Activated CD8-positive, alpha-beta T cell treated with anti-CD3 and anti-CD28 coated beads, Interleukin-2, amount 10 ng/mL, durations not matched to agents 7 days and 5 days (primary cell): ENCODE measurements around the gene TSPEAR. TPM values are rescaled to one million over a fixed set of nuclear protein-coding genes. Genes with fewer than 3 reads are reported as not detected.
"Not testable (repeated sequence)": the region's sequence is repeated elsewhere in the genome, so short reads cannot be mapped to it uniquely, and the experiment has no call there.

Source experiments
- ATAC-seq: fragments of 150-1000 bp; cut with Tn5 transposase; one replicate; pipeline ENCODE4 v1.10.0; 2021; ENCODE audit warnings: moderate library complexity
- CTCF ChIA-PET: fragments of 350-600 bp; sonication (Branson Sonifier 250); formaldehyde crosslinking; loops from one replicate; lab custom pipeline; 2021; ENCODE audit warnings: antibody characterized with exemption; lab: Charles Lee
- POLR2A ChIA-PET: fragments of 350-600 bp; sonication (Branson Sonifier 250); formaldehyde crosslinking; loops from one replicate; lab custom pipeline; 2021; ENCODE audit warnings: antibody characterized with exemption; lab: Charles Lee
- DNase-seq: peaks from one replicate; pipeline ENCODE4 v3.0.0-alpha.2; 2020
- H3K27ac Mint-ChIP-seq: one replicate; pipeline ENCODE4 v1.8.0; 2021; ENCODE audit warnings: mild to moderate bottlenecking, mixed read lengths
- H3K27me3 Mint-ChIP-seq: one replicate; pipeline ENCODE4 v1.8.0; 2021; ENCODE audit warnings: low read depth, mixed read lengths
- H3K36me3 Mint-ChIP-seq: one replicate; pipeline ENCODE4 v1.8.0; 2021; ENCODE audit warnings: low read depth, mixed read lengths
- H3K4me1 Mint-ChIP-seq: one replicate; pipeline ENCODE4 v1.8.0; 2021; ENCODE audit warnings: low read depth, mixed read lengths
- H3K4me3 Mint-ChIP-seq: one replicate; pipeline ENCODE4 v1.8.0; 2021; ENCODE audit warnings: mild to moderate bottlenecking, mixed read lengths
- H3K9me3 Mint-ChIP-seq: one replicate; pipeline ENCODE4 v1.8.0; 2022; ENCODE audit warnings: mixed read lengths; ENCODE audit not compliant: insufficient read depth
- total RNA-seq, 2 experiments: library from RNA; stranded (reverse); gene quantifications; one replicate each; pipeline ENCODE4 v1.2.3, GENCODE V29; 2021

Gene TSPEAR
- total RNA-seq, 2 experiments from 2014 or later, result not detected

DNA sequence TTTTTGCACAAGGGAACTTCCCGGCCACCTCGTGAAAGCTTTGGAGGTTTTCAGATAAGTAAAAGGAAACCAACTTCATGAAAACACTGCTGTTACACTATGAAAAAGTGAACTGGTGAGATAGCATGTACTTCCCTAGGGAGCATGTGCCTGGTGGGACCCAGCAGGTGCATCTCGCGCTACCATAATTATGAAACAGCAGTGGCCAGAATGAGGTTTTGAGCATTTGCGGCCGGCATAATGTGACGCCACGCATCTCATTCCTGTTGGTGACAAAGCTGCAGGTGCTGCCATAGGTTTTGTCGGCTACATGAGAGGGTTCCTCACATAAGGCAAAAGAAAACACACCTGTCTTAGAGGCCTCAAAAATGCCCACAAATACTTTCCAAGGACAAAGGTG lies 154.5 kb downstream of the TSPEAR start:
- ATAC-seq (no peak), DNase-seq (no peak)
- ChIA-PET POLR2A (no interaction called here), CTCF (interaction anchor here (1.2 kb wide), 1 partner anchor 46 kb away, joined by 3 read pairs; no protein-coding TSS in a partner anchor)
- Mint-ChIP-seq H3K4me1 (no peaks in the 10 kb centered on the region), H3K27ac (no peak overlapping the region), H3K4me3 (no peak overlapping the region), H3K27me3 (peaks cover 18% of the 10 kb centered on the region), H3K36me3 (no peaks in the 10 kb centered on the region), H3K9me3 (peaks cover 9% of the 10 kb centered on the region)

DNA sequence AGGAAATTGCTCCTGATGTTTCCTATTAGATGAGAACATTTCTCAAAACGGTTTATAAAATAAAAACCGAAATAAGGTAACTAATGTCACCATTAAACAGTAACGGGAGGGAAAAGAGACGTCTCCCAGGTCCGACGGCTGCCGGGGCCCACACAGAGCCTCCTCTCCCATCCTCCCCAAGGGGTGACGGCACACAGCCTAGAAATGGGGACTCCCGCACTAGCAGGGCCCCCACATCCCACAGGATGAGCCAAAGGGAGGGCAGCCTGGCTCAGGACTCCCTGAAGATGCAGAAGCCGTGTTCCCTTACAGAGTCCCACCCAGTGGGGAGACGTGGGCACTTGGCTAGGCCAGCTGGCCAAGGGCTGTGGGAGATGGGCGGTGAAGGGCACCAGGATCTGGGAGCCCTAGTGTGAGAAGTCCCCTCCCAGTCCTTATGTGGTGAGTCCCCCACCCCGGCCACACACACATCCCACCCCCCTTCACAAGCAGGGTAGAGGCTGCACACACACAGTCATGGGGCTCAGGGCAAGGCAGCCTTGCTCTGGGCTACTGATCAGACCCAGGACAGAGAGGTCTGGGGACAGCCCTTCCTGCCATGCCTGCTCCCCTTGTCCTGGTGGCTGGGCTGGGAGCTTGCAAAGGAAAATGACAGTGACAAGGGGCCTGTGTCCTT lies 156.0 kb downstream of the TSPEAR start:
- Mint-ChIP-seq H3K27ac (no peak overlapping the region), H3K36me3 (no peaks in the 10 kb centered on the region), H3K4me3 (no peak overlapping the region), H3K4me1 (no peaks in the 10 kb centered on the region), H3K27me3 (peaks cover 13% of the 10 kb centered on the region), H3K9me3 (no peaks in the 10 kb centered on the region)
- POLR2A ChIA-PET, result no interaction called here
- CTCF ChIA-PET, result no interaction called here
- no peak for ATAC-seq
- DNase-seq, result no peak

DNA sequence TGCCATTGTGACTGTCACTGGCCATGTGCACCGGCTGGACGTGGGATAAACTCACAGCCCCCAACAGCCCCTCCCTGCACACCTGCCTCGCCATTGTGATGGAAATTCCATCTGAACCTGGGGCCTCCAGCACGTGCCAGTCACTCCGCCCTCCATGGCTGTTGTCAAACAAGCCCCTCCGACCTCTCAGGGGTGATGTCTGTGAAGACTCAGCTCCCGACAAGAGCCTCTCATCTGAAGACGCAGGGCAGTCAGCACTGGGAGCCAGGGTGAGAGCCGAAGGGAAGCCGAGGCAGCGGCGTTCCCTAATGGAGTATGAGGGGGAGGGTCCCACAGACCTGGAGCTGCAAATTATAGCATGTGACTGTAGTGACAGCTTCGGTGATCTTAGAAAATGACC lies 158.7 kb downstream of the TSPEAR start:
- peaks cover 2% of the 10 kb centered on the region for H3K27me3 Mint-ChIP-seq
- DNase-seq (peak; percentile 9), ATAC-seq (no peak)
- no peak overlapping the region for H3K4me3 Mint-ChIP-seq
- ChIA-PET POLR2A (no interaction called here), CTCF (no interaction called here)
- H3K4me1 Mint-ChIP-seq, result peaks cover 11% of the 10 kb centered on the region
- no peak overlapping the region for H3K27ac Mint-ChIP-seq
- peaks cover 6% of the 10 kb centered on the region for H3K9me3 Mint-ChIP-seq
- peaks cover 7% of the 10 kb centered on the region for H3K36me3 Mint-ChIP-seq

DNA sequence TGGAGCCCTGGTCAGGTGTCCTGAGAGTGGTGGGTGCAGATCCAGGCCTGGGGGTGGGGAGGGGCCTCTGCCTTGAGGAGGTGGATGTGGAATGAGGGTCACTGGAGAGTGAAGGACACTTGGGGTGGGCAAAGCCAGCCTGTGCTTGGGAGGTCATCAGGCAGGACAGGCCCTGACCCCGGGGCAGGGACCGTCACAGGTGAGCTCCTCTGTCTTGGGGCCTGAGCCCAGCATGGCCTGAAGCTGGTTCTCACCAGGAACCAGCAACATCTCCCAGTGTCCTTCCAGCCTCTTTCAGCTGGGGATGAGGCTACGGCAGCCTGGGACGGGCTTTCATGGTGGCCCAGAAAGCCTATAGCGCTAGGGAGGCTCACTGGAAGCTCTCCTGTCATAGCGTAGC lies 159.2 kb downstream of the TSPEAR start:
- Mint-ChIP-seq H3K4me1 (peaks cover 16% of the 10 kb centered on the region), H3K27me3 (peaks cover 2% of the 10 kb centered on the region), H3K27ac (no peak overlapping the region), H3K4me3 (no peak overlapping the region), H3K36me3 (peaks cover 13% of the 10 kb centered on the region), H3K9me3 (peaks cover 11% of the 10 kb centered on the region)
- ChIA-PET POLR2A (no interaction called here), CTCF (no interaction called here)
- ATAC-seq (no peak), DNase-seq (peak; percentile 4)

DNA sequence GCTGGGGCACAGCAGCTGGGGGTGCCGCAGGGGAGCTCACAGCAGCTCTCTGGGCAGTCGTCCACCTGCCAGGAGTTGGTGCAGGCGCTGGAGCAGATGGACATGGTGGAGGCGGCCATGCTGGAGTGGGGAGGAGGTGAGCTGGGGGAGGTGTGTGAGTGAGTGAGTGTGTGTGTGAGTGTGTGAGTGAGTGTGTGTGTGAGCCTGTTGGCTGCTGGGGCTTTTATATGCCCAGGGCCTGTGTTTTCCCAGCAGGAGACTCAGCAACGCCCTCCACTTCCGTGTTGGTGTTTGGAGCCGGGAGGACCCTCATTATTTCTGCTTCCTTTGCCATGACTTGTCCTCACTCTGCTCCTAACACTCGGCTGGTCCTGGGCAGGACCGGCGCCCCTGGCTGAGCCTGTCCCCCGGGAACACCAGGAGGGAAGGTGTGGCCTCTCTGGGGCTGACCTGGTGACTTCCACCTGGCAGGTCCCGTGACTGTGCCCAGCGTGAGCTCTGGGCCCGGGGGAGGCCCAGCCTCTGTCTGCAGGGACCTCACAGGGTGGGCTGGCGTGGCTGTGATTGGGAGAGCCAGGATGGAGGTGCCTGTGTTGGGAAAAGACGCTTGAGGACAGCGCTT lies 159.9 kb downstream of the TSPEAR start, which contains the start of gene KRTAP10-2:
Gene KRTAP10-2 (minus strand): TSS at position 166 of the 622 bp plus-strand sequence. CDS start 47 bp downstream, at position 119.
- Mint-ChIP-seq H3K4me1 (peaks cover 21% of the 10 kb centered on the region), H3K9me3 (peaks cover 18% of the 10 kb centered on the region), H3K4me3 (no peak within 1 kb of the TSS), H3K27me3 (peaks cover 2% of the 10 kb centered on the region), H3K27ac (no peak within 1 kb of the TSS), H3K36me3 (peaks cover 20% of the 10 kb centered on the region)
- ATAC-seq (no peak), DNase-seq (peak; percentile 16)
- ChIA-PET POLR2A (no interaction called here), CTCF (no interaction called here)

DNA sequence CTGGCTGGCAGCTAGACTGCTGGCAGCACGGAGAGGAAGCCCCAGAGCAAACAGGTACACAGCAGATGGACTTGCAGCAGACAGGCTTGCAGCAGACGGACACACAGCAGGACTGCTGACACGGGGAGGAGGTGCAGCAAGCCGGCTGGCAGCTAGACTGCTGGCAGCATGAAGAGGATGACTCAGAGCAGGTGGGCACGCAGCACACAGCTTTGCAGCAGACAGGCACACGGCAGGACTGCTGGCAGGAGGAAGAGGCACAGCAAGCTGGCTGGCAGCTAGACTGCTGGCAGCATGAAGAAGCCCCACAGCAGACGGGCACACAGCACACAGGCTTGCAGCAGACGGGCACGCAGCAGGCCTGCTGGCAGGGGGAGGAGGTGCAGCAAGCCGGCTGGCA lies 160.6 kb downstream of the TSPEAR start:
- Mint-ChIP-seq H3K27ac (no peak overlapping the region), H3K27me3 (peaks cover 2% of the 10 kb centered on the region), H3K4me3 (no peak overlapping the region), H3K4me1 (peaks cover 21% of the 10 kb centered on the region), H3K9me3 (peaks cover 20% of the 10 kb centered on the region), H3K36me3 (peaks cover 22% of the 10 kb centered on the region)
- DNase-seq (no peak), ATAC-seq (no peak)
- CTCF ChIA-PET, result no interaction called here
- POLR2A ChIA-PET, result no interaction called here

DNA sequence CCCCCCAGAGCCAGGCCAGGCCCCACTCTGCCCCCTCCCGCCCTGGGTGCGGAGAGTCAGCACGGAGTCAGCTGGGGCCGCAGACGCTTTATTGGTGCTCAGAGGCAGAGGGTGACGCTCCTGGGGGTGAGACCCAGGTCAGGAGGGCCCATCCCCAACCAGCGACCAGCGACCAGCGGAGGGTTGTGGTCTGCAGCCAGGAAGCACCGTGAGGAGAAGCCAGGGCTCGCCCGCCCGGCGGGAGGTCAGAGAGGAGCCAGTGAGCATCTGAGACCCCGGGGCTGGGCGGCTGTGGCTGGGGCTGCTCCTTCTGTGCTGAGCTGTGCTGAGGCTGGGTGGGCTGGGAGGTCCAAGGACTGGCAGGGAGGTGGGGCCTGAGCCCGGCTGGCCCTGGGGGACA lies 161.1 kb downstream of the TSPEAR start:
- POLR2A ChIA-PET, H3K4me3 Mint-ChIP-seq, H3K27me3 Mint-ChIP-seq, CTCF ChIA-PET, ATAC-seq, DNase-seq, H3K27ac Mint-ChIP-seq: not testable (repeated sequence)
- Mint-ChIP-seq H3K9me3 (peaks cover 26% of the 10 kb centered on the region), H3K4me1 (peaks cover 21% of the 10 kb centered on the region), H3K36me3 (peaks cover 26% of the 10 kb centered on the region)

DNA sequence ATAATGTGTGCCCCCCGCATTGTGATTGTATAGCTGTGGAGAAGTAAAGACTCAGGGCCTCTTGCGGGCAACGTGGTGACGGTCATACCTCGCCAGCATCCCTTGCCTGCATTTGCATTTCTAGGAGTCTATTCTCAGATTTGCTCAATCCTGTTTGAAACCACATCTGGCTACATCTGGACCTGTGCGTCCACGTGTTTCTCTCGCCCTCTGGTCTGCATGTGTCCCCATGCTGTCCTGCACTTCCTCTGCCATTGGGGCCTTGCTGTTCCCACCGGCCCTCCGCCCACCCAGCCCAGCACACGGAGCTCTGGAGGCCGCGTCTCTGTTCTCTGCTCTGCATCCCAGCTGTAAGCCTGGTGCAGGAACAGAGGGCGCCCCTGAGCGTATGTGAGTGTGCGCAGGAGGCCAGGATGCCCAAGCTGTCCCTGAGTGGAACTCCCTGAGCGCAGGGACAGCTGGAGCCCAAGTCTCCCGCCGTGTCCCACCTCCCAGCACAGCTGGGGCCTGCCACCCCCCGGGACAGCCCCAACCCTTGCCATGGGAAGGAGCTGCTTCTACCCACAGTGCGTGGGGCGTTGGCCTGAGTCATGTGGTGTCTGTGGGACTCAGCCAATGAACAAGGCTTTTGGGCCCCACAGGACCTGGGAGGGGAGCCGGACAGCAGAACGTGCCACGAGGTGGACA lies 161.7 kb downstream of the TSPEAR start:
- Mint-ChIP-seq H3K9me3 (peaks cover 26% of the 10 kb centered on the region), H3K4me3 (no peak overlapping the region), H3K27ac (no peak overlapping the region), H3K27me3 (peaks cover 1% of the 10 kb centered on the region), H3K4me1 (peaks cover 21% of the 10 kb centered on the region), H3K36me3 (peaks cover 26% of the 10 kb centered on the region)
- POLR2A ChIA-PET, result no interaction called here
- DNase-seq (no peak), ATAC-seq (no peak)
- CTCF ChIA-PET, result no interaction called here

DNA sequence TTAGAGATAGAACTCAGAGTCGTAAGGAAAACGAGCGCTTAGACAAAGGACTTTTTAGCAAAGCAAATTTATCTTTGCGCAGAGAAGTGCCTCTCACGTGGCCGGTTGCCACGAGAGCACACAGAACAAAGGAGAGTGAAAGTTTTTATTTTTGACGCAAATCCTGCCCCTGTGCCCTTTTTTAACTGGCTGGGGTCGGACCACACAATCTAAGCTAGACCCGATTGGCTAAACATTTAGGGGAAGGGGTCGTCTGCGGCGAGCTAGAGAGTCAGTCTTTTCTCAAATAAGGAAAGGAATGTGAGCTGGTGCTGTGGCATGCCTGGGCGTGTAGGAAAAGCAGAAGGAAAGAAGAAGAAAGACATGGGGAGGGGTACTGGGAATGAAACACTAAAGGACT lies 162.4 kb downstream of the TSPEAR start:
- POLR2A ChIA-PET, result no interaction called here

DNA sequence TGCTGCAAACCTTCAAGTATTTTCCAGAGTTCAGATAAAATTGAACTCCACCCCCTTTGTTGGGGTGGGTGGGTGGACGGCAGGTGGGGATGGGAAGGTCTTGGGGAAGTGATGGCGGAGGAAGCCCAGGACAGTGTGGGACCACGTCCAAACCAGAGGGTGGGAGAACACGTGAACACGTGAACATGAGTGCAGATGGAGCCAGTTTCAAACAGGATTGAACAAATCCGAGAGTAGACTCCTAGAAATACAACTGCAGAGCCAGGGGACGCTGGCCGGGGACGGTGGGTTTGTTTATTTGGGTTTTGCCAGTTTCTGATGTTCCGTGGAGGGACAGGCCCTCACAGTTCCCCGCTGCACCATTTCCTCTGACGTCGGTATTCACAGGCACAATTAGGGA lies 163.0 kb downstream of the TSPEAR start:
- DNase-seq (peak; percentile 6), ATAC-seq (no peak)
- POLR2A ChIA-PET, result no interaction called here
- Mint-ChIP-seq H3K27ac (no peak overlapping the region), H3K27me3 (no peaks in the 10 kb centered on the region), H3K9me3 (peaks cover 26% of the 10 kb centered on the region), H3K4me3 (no peak overlapping the region), H3K36me3 (peaks cover 26% of the 10 kb centered on the region), H3K4me1 (peaks cover 21% of the 10 kb centered on the region)
- CTCF ChIA-PET, result interaction anchor here (2.6 kb wide), 1 partner anchor 245 kb away, joined by 12 read pairs; no protein-coding TSS in a partner anchor

More for the DNA sequence above, 162.4 kb downstream of the TSPEAR start:
- no peak overlapping the region for H3K27ac Mint-ChIP-seq
- ATAC-seq, result no peak
- CTCF ChIA-PET, result no interaction called here
- H3K9me3 Mint-ChIP-seq, result peaks cover 26% of the 10 kb centered on the region
- peaks cover 21% of the 10 kb centered on the region for H3K4me1 Mint-ChIP-seq
- peak; percentile 9 for DNase-seq
- H3K36me3 Mint-ChIP-seq, result peaks cover 26% of the 10 kb centered on the region
- no peak overlapping the region for H3K4me3 Mint-ChIP-seq
- no peaks in the 10 kb centered on the region for H3K27me3 Mint-ChIP-seq

DNA sequence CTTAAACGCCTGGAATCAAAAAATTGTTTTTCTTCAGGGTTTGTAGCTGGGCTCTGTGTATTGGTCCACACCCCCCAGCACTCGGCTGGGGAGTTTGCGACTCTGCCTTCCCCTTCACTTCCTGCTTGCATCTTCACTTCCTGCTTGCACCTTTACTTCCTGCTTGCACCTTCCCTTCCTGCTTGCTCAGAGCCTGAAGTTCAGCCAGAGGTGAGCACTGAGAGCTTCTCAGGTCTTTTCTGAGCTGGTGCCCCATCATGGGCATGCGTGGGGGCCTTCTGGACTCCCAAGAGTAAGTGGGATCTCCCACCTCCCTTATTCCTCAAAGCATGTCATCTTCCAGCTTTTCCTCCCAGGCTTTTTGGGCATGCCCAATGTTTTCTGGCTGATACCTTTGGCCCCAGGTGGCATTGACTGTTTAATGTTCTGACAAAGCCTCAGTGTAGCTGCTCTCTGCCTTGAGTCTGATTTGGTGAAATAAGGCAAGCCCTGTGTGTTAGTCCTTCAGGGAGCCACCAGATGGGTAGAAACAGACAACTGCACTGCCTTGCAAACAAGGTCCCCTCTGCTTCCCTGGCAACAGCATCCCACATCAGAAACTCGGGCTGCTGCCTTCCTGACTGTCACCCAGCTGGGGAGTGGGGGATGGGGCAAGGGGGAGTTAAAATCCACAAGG lies 163.6 kb downstream of the TSPEAR start:
- peak overlapping the region; percentile 62 for H3K4me3 Mint-ChIP-seq
- DNase-seq, result peak; percentile 57
- CTCF ChIA-PET, result interaction anchor here (0.8 to 2.6 kb wide), 5 partner anchors 11 to 246 kb away, joined by 3 to 12 read pairs (median 4); no protein-coding TSS in a partner anchor
- peaks cover 21% of the 10 kb centered on the region for H3K4me1 Mint-ChIP-seq
- H3K36me3 Mint-ChIP-seq, result peaks cover 26% of the 10 kb centered on the region
- H3K27ac Mint-ChIP-seq, result peak overlapping the region; percentile 87
- POLR2A ChIA-PET, result no interaction called here
- ATAC-seq, result peak; percentile 81
- no peaks in the 10 kb centered on the region for H3K27me3 Mint-ChIP-seq
- peaks cover 26% of the 10 kb centered on the region for H3K9me3 Mint-ChIP-seq
